ENCODE data around the gene TFDP2. TPM values are rescaled to one million over a fixed set of nuclear protein-coding genes. Genes with fewer than 3 reads are reported as not detected.

TFDP2 gene
- total RNA-seq, 3 donors from 2014 or later = 17.6 to 22.0 (median 20.3) TPM

GRCh38 chr3:141909408-141909807 lies 239.9 kb downstream of the TFDP2 start:
- ATAC-seq (no peak), DNase-seq (no peak)
- H3K4me1 Mint-ChIP-seq (ENCODE audit: low read depth) = peaks cover 14% of the 10 kb centered on the region
- H3K4me3 Mint-ChIP-seq = no peak overlapping the region
- H3K9me3 Mint-ChIP-seq = peaks cover 5% of the 10 kb centered on the region
- no peaks in the 10 kb centered on the region for H3K27me3 Mint-ChIP-seq (ENCODE audit: low read depth)
- H3K36me3 Mint-ChIP-seq (ENCODE audit: insufficient read depth) = peaks cover 54% of the 10 kb centered on the region

- Mint-ChIP-seq H3K9me3 (no peaks in the 10 kb centered on the region), H3K36me3 (ENCODE audit: insufficient read depth) (peaks cover 44% of the 10 kb centered on the region), H3K4me3 (no peak overlapping the region), H3K4me1 (ENCODE audit: low read depth) (peaks cover 22% of the 10 kb centered on the region), H3K27me3 (ENCODE audit: low read depth) (no peaks in the 10 kb centered on the region)
- DNase-seq (no peak), ATAC-seq (peak in 1 of 2 donors; percentile 28)
These were observed 244.2 kb downstream of the TFDP2 start for GRCh38 chr3:141905129-141905528.

GRCh38 chr3:141904203-141904602 lies 245.1 kb downstream of the TFDP2 start:
- Mint-ChIP-seq H3K36me3 (ENCODE audit: insufficient read depth) (peaks cover 41% of the 10 kb centered on the region), H3K4me3 (no peak overlapping the region), H3K27me3 (ENCODE audit: low read depth) (no peaks in the 10 kb centered on the region), H3K9me3 (no peaks in the 10 kb centered on the region), H3K4me1 (ENCODE audit: low read depth) (peaks cover 23% of the 10 kb centered on the region)
- peak; percentile 18 to 62 for ATAC-seq
- no peak for DNase-seq

GRCh38 chr3:141901914-141902313 lies 247.4 kb downstream of the TFDP2 start:
- DNase-seq (no peak), ATAC-seq (no peak)
- Mint-ChIP-seq H3K36me3 (ENCODE audit: insufficient read depth) (peaks cover 38% of the 10 kb centered on the region), H3K4me1 (ENCODE audit: low read depth) (peaks cover 29% of the 10 kb centered on the region), H3K27me3 (ENCODE audit: low read depth) (no peaks in the 10 kb centered on the region), H3K4me3 (no peak overlapping the region), H3K9me3 (peaks cover 6% of the 10 kb centered on the region)

GRCh38 chr3:141900343-141900742 lies 249.0 kb downstream of the TFDP2 start:
- DNase-seq (no peak), ATAC-seq (peak; percentile 38 to 49)
- no peaks in the 10 kb centered on the region for H3K27me3 Mint-ChIP-seq (ENCODE audit: low read depth)
- peaks cover 44% of the 10 kb centered on the region for H3K36me3 Mint-ChIP-seq (ENCODE audit: insufficient read depth)
- peaks cover 6% of the 10 kb centered on the region for H3K9me3 Mint-ChIP-seq
- no peak overlapping the region for H3K4me3 Mint-ChIP-seq
- H3K4me1 Mint-ChIP-seq (ENCODE audit: low read depth) = peaks cover 37% of the 10 kb centered on the region

- H3K9me3 Mint-ChIP-seq = peaks cover 6% of the 10 kb centered on the region
- H3K4me1 Mint-ChIP-seq (ENCODE audit: low read depth) = peaks cover 31% of the 10 kb centered on the region
- peaks cover 44% of the 10 kb centered on the region for H3K36me3 Mint-ChIP-seq (ENCODE audit: insufficient read depth)
- DNase-seq (no peak), ATAC-seq (no peak)
- no peak overlapping the region for H3K4me3 Mint-ChIP-seq
- H3K27me3 Mint-ChIP-seq (ENCODE audit: low read depth) = no peaks in the 10 kb centered on the region
These were observed 250.4 kb downstream of the TFDP2 start for GRCh38 chr3:141898908-141899307.

- Mint-ChIP-seq H3K4me3 (no peak overlapping the region), H3K36me3 (ENCODE audit: insufficient read depth) (peaks cover 43% of the 10 kb centered on the region), H3K27me3 (ENCODE audit: low read depth) (no peaks in the 10 kb centered on the region), H3K9me3 (peaks cover 6% of the 10 kb centered on the region), H3K4me1 (ENCODE audit: low read depth) (peaks cover 42% of the 10 kb centered on the region)
- ATAC-seq (no peak), DNase-seq (no peak)
These were observed 253.6 kb downstream of the TFDP2 start for GRCh38 chr3:141895731-141896130.

- H3K9me3 Mint-ChIP-seq = peaks cover 6% of the 10 kb centered on the region
- H3K4me1 Mint-ChIP-seq (ENCODE audit: low read depth) = peaks cover 41% of the 10 kb centered on the region
- H3K36me3 Mint-ChIP-seq (ENCODE audit: insufficient read depth) = peaks cover 36% of the 10 kb centered on the region
- H3K4me3 Mint-ChIP-seq = no peak overlapping the region
- ATAC-seq (no peak), DNase-seq (no peak)
- H3K27me3 Mint-ChIP-seq (ENCODE audit: low read depth) = no peaks in the 10 kb centered on the region
These were observed 254.7 kb downstream of the TFDP2 start for GRCh38 chr3:141894524-141895176.

Other genes with a start within 250 kb of the TFDP2 start
- gene GK5, start 76.0 kb upstream of the TFDP2 start, total RNA-seq = 10 to 100 TPM in 2 of 3 donors, 1 to 10 TPM in 1; 10.0 to 11.9 (median 11.0) TPM

All from activated T-cell treated with anti-CD3 and anti-CD28 coated beads, Interleukin-2, amount 50 U/mL, for 4 hours (primary cell).